ENCODE measurements around the gene ELMOD3. TPM values are rescaled to one million over a fixed set of nuclear protein-coding genes. Genes with fewer than 3 reads are reported as not detected.
A peak's percentile ranks its signal among the peaks of the same experiment; 100 is the strongest.

ELMOD3 gene
- total RNA-seq, 1 experiment from 2014 or later, result 16.2 TPM

- no peak for DNase-seq (ENCODE audit: unreplicated experiment)
- no peaks in the 10 kb centered on the region for H3K27me3 Mint-ChIP-seq (ENCODE audit: insufficient read depth, unreplicated experiment)
- no peaks in the 10 kb centered on the region for H3K9me3 Mint-ChIP-seq (ENCODE audit: unreplicated experiment)
- POLR2A ChIA-PET, result interaction anchor here (0.6 to 3.6 kb wide), 16 partner anchors 11 to 201 kb away, joined by 3 to 40 read pairs (median 5); partner anchors contain the start of genes C2orf68, ELMOD3, GGCX and MAT2A
- no peak overlapping the region for H3K4me3 Mint-ChIP-seq (ENCODE audit: unreplicated experiment)
- CTCF ChIA-PET, result interaction anchor here (1.0 to 3.8 kb wide), 3 partner anchors 53 to 136 kb away, joined by 3 to 20 read pairs (median 13); partner anchors contain the start of gene MAT2A
- no peak for TF ChIP-seq CTCF (IDR thresholded peaks at IDR 0.05; ENCODE audit: unreplicated experiment)
- intact Hi-C loops (cut with micrococcal nuclease), result loop anchor here (5.0 kb wide), 1 partner anchor 63 kb away; the partner anchor contains the start of genes ELMOD3 and RETSAT
- BruUV-seq (replicated peaks), result no TSS peak
- peaks cover 40% of the 10 kb centered on the region for H3K4me1 Mint-ChIP-seq (ENCODE audit: insufficient read depth, unreplicated experiment)
- H3K36me3 Mint-ChIP-seq (ENCODE audit: insufficient read depth, unreplicated experiment), result peaks cover 6% of the 10 kb centered on the region
- peak overlapping the region; percentile 52 for H3K27ac Mint-ChIP-seq (ENCODE audit: low read depth, unreplicated experiment)
Measured at GRCh38 chr2:85414761-85415553, 60.4 kb downstream of the ELMOD3 start.

DNA sequence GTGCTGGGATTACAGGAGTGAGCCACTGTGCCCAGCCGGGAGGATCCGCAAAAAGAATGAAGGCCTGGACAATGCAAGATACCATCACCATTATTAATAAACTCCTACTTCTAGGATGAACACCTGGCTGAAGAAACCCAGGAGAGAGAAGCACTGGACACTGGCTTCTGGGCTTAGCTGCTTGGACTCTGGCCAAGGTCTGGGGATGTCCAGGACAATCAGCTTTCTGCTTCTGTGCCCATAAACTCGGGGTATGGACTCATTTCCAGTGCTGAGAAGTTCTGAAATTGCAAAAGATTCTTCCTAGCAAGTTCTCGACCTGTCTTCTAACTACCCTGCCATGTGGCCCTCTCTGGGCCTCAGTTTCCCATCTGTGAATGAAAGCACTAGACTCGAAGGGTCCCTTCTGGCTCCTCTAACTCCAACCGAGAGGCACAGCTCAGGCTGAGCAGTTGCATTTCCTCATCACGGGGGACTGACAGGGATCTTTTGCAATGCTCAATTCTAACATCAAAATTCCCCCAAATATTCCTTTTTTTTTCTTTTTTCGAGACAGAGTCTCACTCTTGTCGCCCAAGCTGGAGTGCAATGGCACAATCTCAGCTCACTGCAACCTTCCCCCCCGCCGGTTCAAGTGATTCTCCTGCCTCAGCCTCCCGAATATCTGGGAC lies 61.5 kb downstream of the ELMOD3 start:
- DNase-seq (ENCODE audit: unreplicated experiment), result no peak
- ChIA-PET CTCF (interaction anchor here (3.8 kb wide), 1 partner anchor 135 kb away, joined by 20 read pairs; no protein-coding TSS in a partner anchor), POLR2A (interaction anchor here (0.6 to 1.9 kb wide), 5 partner anchors 89 to 439 kb away, joined by 3 to 6 read pairs (median 3); partner anchors contain the start of genes RNF181 and TGOLN2)
- Mint-ChIP-seq H3K9me3 (ENCODE audit: unreplicated experiment) (no peaks in the 10 kb centered on the region), H3K27ac (ENCODE audit: low read depth, unreplicated experiment) (no peak overlapping the region), H3K27me3 (ENCODE audit: insufficient read depth, unreplicated experiment) (no peaks in the 10 kb centered on the region), H3K4me1 (ENCODE audit: insufficient read depth, unreplicated experiment) (peaks cover 39% of the 10 kb centered on the region), H3K36me3 (ENCODE audit: insufficient read depth, unreplicated experiment) (peaks cover 4% of the 10 kb centered on the region), H3K4me3 (ENCODE audit: unreplicated experiment) (no peak overlapping the region)
- BruUV-seq (replicated peaks), result no TSS peak
- TF ChIP-seq CTCF (IDR thresholded peaks at IDR 0.05; ENCODE audit: unreplicated experiment), result no peak
- intact Hi-C loops (cut with micrococcal nuclease), result no loop called here

GRCh38 chr2:85418132-85419008 lies 63.8 kb downstream of the ELMOD3 start, which contains the start of gene SH2D6:
Gene SH2D6, plus strand, starts transcription at chr2:85418714. Its CDS starts 10,752 bp downstream, at chr2:85429466.
- no peaks in the 10 kb centered on the region for H3K9me3 Mint-ChIP-seq (ENCODE audit: unreplicated experiment)
- BruUV-seq (replicated peaks), result no TSS peak
- peak within 1 kb of the TSS; percentile 94 for H3K4me3 Mint-ChIP-seq (ENCODE audit: unreplicated experiment)
- intact Hi-C loops (cut with micrococcal nuclease), result no loop called here
- ChIA-PET CTCF (interaction anchor here (0.9 to 12.3 kb wide), 7 partner anchors 10 to 178 kb away, joined by 3 to 293 read pairs (median 9); partner anchors contain the start of genes MAT2A and RNF181), POLR2A (interaction anchor here (0.8 to 4.9 kb wide), 13 partner anchors 10 to 177 kb away, joined by 3 to 153 read pairs (median 5); partner anchors contain the start of genes ELMOD3, GGCX, MAT2A and RETSAT)
- peaks cover 39% of the 10 kb centered on the region for H3K4me1 Mint-ChIP-seq (ENCODE audit: insufficient read depth, unreplicated experiment)
- peak within 1 kb of the TSS; percentile 96 for H3K27ac Mint-ChIP-seq (ENCODE audit: low read depth, unreplicated experiment)
- TF ChIP-seq CTCF (IDR thresholded peaks at IDR 0.05; ENCODE audit: unreplicated experiment), result no peak
- no peaks in the 10 kb centered on the region for H3K27me3 Mint-ChIP-seq (ENCODE audit: insufficient read depth, unreplicated experiment)
- peak; percentile 79 for DNase-seq (ENCODE audit: unreplicated experiment)
- no peaks in the 10 kb centered on the region for H3K36me3 Mint-ChIP-seq (ENCODE audit: insufficient read depth, unreplicated experiment)

All from MCF 10A (cell line).